ENCODE measurements around the gene COL10A1.

Gene COL10A1

DNA sequence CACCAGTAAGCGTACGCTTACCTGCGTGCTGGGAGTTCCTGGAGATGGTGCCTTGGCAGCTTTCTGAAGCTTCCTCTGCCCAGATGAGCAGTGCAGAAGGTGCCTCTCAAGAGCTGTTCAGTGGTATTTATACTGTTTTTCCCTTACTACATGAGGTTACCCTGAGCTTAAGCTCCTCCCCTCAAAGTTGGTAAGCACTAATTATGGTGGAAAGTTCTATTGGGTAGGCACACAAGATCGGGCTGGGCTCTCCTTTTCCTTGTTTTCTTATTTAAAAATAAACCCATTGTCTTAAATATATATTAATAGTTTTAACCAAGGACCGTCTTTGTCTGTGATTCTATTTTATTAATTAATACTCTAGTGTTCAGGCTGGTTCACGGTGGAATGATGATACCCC is at the start of gene COL10A1:
Gene COL10A1 (minus strand): TSS at position 101 of the 400 bp plus-strand sequence. CDS start 640 bp downstream, outside the sequence.
- H3K4me2 ChIP-seq (ENCODE audit: low read length) = no peak within 1 kb of the TSS
- no peaks in the 10 kb centered on the region for H3K4me1 ChIP-seq (ENCODE audit: insufficient read depth, low read length, severe bottlenecking)
- H3K9ac ChIP-seq (ENCODE audit: low read length) = no peak within 1 kb of the TSS
- H3K27me3 ChIP-seq (ENCODE audit: insufficient read depth, low read length) = no peaks in the 10 kb centered on the region
- no peaks in the 10 kb centered on the region for H3K79me2 ChIP-seq (ENCODE audit: insufficient read depth, low read length)
- no peak for TF ChIP-seq EZH2 (IDR thresholded peaks at IDR 0.05; ENCODE audit: borderline replicate concordance, low read length)
- TF ChIP-seq, protein P1, sequence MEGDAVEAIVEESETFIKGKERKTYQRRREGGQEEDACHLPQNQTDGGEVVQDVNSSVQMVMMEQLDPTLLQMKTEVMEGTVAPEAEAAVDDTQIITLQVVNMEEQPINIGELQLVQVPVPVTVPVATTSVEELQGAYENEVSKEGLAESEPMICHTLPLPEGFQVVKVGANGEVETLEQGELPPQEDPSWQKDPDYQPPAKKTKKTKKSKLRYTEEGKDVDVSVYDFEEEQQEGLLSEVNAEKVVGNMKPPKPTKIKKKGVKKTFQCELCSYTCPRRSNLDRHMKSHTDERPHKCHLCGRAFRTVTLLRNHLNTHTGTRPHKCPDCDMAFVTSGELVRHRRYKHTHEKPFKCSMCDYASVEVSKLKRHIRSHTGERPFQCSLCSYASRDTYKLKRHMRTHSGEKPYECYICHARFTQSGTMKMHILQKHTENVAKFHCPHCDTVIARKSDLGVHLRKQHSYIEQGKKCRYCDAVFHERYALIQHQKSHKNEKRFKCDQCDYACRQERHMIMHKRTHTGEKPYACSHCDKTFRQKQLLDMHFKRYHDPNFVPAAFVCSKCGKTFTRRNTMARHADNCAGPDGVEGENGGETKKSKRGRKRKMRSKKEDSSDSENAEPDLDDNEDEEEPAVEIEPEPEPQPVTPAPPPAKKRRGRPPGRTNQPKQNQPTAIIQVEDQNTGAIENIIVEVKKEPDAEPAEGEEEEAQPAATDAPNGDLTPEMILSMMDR (IDR thresholded peaks at IDR 0.05; ENCODE audit: low read length) = no peak
- H3K9me3 ChIP-seq (ENCODE audit: low read length) = no peaks in the 10 kb centered on the region
- no peaks in the 10 kb centered on the region for H3K36me3 ChIP-seq (ENCODE audit: insufficient read depth, low read length)
- no peak within 1 kb of the TSS for H3K27ac ChIP-seq (ENCODE audit: low read depth, low read length, poor library complexity, severe bottlenecking)
- H3F3A ChIP-seq (ENCODE audit: insufficient read depth, low read length) = no peaks in the 10 kb centered on the region
- no peak within 1 kb of the TSS for H2AFZ ChIP-seq (ENCODE audit: low read length)
- no peaks in the 10 kb centered on the region for H3K9me2 ChIP-seq (ENCODE audit: low read depth, low read length)
- H4K20me1 ChIP-seq (ENCODE audit: insufficient read depth, low read length) = no peaks in the 10 kb centered on the region
- no peak within 1 kb of the TSS for H3K4me3 ChIP-seq (ENCODE audit: low read depth, low read length, poor library complexity, severe bottlenecking)

DNA sequence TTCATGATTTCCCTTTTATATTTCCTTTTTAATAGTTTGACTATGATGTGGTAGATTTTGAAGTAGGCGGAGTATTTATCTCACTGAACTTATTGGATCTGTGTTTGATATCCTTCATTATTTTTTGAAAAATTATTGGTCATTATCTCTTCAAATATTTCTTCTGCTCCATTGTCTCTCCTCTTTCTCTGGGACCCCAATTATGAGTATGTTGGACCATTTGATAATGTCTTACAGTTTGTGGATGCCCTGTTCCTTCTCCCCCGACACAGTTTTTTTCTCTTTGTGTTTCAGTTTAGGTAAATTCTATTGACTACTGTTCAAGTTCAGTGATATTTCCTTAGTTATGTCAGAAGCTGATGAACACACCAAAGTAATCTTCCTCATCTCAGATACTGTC is 49.4 kb upstream of the COL10A1 start:
- H3K9me3 ChIP-seq (ENCODE audit: low read length) = no peaks in the 10 kb centered on the region
- no peaks in the 10 kb centered on the region for H3K27me3 ChIP-seq (ENCODE audit: insufficient read depth, low read length)
- no peaks in the 10 kb centered on the region for H4K20me1 ChIP-seq (ENCODE audit: insufficient read depth, low read length)
- H3K9me2 ChIP-seq (ENCODE audit: low read depth, low read length) = no peaks in the 10 kb centered on the region
- H3K9ac ChIP-seq (ENCODE audit: low read length) = no peak overlapping the region
- no peaks in the 10 kb centered on the region for H3K36me3 ChIP-seq (ENCODE audit: insufficient read depth, low read length)
- no peak overlapping the region for H3K4me2 ChIP-seq (ENCODE audit: low read length)
- H3F3A ChIP-seq (ENCODE audit: insufficient read depth, low read length) = no peaks in the 10 kb centered on the region
- TF ChIP-seq, protein P1 (IDR thresholded peaks at IDR 0.05; ENCODE audit: low read length) = no peak
- no peak for TF ChIP-seq EZH2 (IDR thresholded peaks at IDR 0.05; ENCODE audit: borderline replicate concordance, low read length)
- no peak overlapping the region for H3K27ac ChIP-seq (ENCODE audit: low read depth, low read length, poor library complexity, severe bottlenecking)
- H2AFZ ChIP-seq (ENCODE audit: low read length) = no peak overlapping the region
- H3K4me3 ChIP-seq (ENCODE audit: low read depth, low read length, poor library complexity, severe bottlenecking) = no peak overlapping the region
- H3K4me1 ChIP-seq (ENCODE audit: insufficient read depth, low read length, severe bottlenecking) = no peaks in the 10 kb centered on the region
- no peaks in the 10 kb centered on the region for H3K79me2 ChIP-seq (ENCODE audit: insufficient read depth, low read length)

DNA sequence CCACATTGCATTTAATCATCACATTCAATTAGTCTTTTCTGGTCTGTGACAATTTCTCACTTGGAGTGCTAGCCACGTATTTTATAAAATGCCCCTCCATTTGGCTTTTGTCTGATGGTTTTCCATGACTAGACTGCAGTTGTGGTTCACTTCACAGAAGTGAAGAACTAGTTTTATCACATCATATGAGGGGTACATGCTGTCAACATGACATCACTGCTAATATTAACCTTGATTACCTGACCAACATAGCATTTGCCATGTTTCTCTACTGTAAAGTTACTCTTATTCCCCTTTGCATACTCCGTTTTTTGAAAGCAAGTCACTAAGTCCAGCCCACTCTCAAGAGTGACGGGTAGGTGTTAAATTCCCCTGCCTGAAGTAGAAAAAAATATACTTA is 48.0 kb upstream of the COL10A1 start:
- H3K9ac ChIP-seq (ENCODE audit: low read length) = no peak overlapping the region
- no peak overlapping the region for H3K4me3 ChIP-seq (ENCODE audit: low read depth, low read length, poor library complexity, severe bottlenecking)
- no peaks in the 10 kb centered on the region for H3K9me2 ChIP-seq (ENCODE audit: low read depth, low read length)
- no peaks in the 10 kb centered on the region for H3K79me2 ChIP-seq (ENCODE audit: insufficient read depth, low read length)
- H3K4me1 ChIP-seq (ENCODE audit: insufficient read depth, low read length, severe bottlenecking) = no peaks in the 10 kb centered on the region
- TF ChIP-seq EZH2 (IDR thresholded peaks at IDR 0.05; ENCODE audit: borderline replicate concordance, low read length) = no peak
- TF ChIP-seq, protein P1 (IDR thresholded peaks at IDR 0.05; ENCODE audit: low read length) = no peak
- no peak overlapping the region for H3K27ac ChIP-seq (ENCODE audit: low read depth, low read length, poor library complexity, severe bottlenecking)
- no peaks in the 10 kb centered on the region for H3K9me3 ChIP-seq (ENCODE audit: low read length)
- no peaks in the 10 kb centered on the region for H3F3A ChIP-seq (ENCODE audit: insufficient read depth, low read length)
- H2AFZ ChIP-seq (ENCODE audit: low read length) = no peak overlapping the region
- no peak overlapping the region for H3K4me2 ChIP-seq (ENCODE audit: low read length)
- no peaks in the 10 kb centered on the region for H3K36me3 ChIP-seq (ENCODE audit: insufficient read depth, low read length)
- H3K27me3 ChIP-seq (ENCODE audit: insufficient read depth, low read length) = no peaks in the 10 kb centered on the region
- no peaks in the 10 kb centered on the region for H4K20me1 ChIP-seq (ENCODE audit: insufficient read depth, low read length)
